ENCODE results near the gene TCF7. TPM values are rescaled to one million over a fixed set of nuclear protein-coding genes. Genes with fewer than 3 reads are reported as not detected.

The TCF7 gene
- total and polyA plus RNA-seq, 2 of the 13 experiments (the other 11 are each of a cell fraction or from before 2014, with no cell fraction given), result 6.3 to 6.8 TPM

DNA sequence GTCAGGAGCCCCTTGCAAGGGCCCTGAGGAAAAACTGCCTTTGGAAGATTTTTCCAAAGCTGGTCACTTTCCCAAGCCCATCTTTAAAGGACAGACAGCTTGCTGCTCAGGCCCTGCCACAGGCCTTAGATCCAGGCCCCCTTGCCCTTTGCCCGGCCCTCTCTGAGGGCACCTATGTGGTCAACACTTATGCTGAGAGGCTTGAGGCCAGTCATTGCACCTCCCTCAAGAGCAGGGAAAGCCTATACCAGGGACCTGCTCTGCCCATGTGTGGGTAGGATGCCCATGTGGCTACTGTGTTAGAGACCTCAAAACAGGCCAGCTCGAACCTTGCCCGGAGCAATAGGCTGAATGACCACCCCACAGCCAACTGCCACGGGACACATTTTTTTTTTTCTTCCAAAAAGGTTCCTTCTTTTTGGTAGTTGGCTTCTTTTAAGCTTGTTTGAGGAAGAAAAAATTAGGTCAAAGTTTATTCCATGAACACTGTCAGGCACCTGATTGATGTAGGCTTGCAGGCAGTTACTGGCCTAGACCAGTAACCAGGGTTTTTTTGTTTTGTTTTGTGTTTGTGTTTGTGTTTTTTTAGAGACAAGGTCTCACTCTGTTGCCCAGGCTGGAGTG, 3.8 kb downstream of the TCF7 start:
- H4K20me1 ChIP-seq (ENCODE audit: insufficient read depth, low read length), result no peaks in the 10 kb centered on the region
- H3K4me2 ChIP-seq (ENCODE audit: low read depth, low read length), result no peak overlapping the region
- no peaks in the 10 kb centered on the region for H3K9me3 ChIP-seq (ENCODE audit: low read length)
- no peak overlapping the region for H3K27ac ChIP-seq (ENCODE audit: extremely low read length, insufficient read depth, low read length)
- ChIA-PET CTCF (ENCODE audit: low intra/inter-chr PET ratio, low total read pairs) (no interaction called here), POLR2A (interaction anchor here (1.3 kb wide), 1 partner anchor 59 kb away, joined by 3 read pairs; the partner anchor contains the start of gene SKP1)
- peaks cover 45% of the 10 kb centered on the region for H3K4me1 ChIP-seq (ENCODE audit: insufficient read depth, low read length)
- H3K79me2 ChIP-seq (ENCODE audit: insufficient read depth, low read length), result peaks cover 2% of the 10 kb centered on the region
- peaks cover 3 to 14% of the 10 kb centered on the region in 2 experiments; a peak in 4 of 5 replicates for H3K36me3 ChIP-seq (replicated peaks in 1 of 2; ENCODE audit: control insufficient read depth in 1 of 2, insufficient read depth in 2 of 2, low read length in 2 of 2)
- no peak for ATAC-seq
- BruUV-seq (replicated peaks), result no TSS peak
- H2AFZ ChIP-seq (ENCODE audit: low read length), result no peak overlapping the region
- H3K27me3 ChIP-seq (ENCODE audit: control insufficient read depth in 1 of 2, insufficient read depth in 2 of 2, low read length in 2 of 2), result peaks cover 0 to 8% of the 10 kb centered on the region in 2 experiments; a peak in 1 of 5 replicates
- no peak for FAIRE-seq
- WGBS (ENCODE audit: low lambda C conversion rate), result 85% methylated on average over 4 of the region's 4 CpGs
- DNase-seq (ENCODE audit: low spot score), result no peak
- intact Hi-C loops (cut with micrococcal nuclease; ENCODE audit: unreplicated experiment) (no loop called here), in situ Hi-C loops (cut with HindIII; ENCODE audit: extremely low pct_ligation_motif_present, low pct_unique_long_range_greater_than_20kb) (no loop called here)
- no peak overlapping the region for H3K4me3 ChIP-seq (replicated peaks in 1 of 3; ENCODE audit: insufficient read depth in 1 of 3, low read depth in 2 of 3, low read length in 3 of 3)
- H3K9ac ChIP-seq (ENCODE audit: insufficient read depth, low read depth, low read length), result no peak overlapping the region
- TF ChIP-seq SAFB2 (CRISPR knock-in tag; IDR thresholded peaks at IDR 0.05; ENCODE audit: borderline replicate concordance, low read depth), result no peak
- no peak for TF ChIP-seq ZFP36L2 (CRISPR knock-in tag; IDR thresholded peaks at IDR 0.05)
- TF ChIP-seq RAD21 (CRISPR knock-in tag; IDR thresholded peaks at IDR 0.05), result no peak
- TF ChIP-seq, protein P1, sequence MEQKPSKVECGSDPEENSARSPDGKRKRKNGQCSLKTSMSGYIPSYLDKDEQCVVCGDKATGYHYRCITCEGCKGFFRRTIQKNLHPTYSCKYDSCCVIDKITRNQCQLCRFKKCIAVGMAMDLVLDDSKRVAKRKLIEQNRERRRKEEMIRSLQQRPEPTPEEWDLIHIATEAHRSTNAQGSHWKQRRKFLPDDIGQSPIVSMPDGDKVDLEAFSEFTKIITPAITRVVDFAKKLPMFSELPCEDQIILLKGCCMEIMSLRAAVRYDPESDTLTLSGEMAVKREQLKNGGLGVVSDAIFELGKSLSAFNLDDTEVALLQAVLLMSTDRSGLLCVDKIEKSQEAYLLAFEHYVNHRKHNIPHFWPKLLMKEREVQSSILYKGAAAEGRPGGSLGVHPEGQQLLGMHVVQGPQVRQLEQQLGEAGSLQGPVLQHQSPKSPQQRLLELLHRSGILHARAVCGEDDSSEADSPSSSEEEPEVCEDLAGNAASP (CRISPR knock-in tag; IDR thresholded peaks at IDR 0.05; ENCODE audit: borderline replicate concordance), result no peak
- TF ChIP-seq MATR3 (CRISPR knock-in tag; IDR thresholded peaks at IDR 0.05), result no peak
- no peak for TF ChIP-seq ZNF644 (CRISPR knock-in tag; IDR thresholded peaks at IDR 0.05; ENCODE audit: low read depth)
- no peak for TF ChIP-seq NFE2L2 (IDR thresholded peaks at IDR 0.05; ENCODE audit: low read length)
- TF ChIP-seq, protein P2, sequence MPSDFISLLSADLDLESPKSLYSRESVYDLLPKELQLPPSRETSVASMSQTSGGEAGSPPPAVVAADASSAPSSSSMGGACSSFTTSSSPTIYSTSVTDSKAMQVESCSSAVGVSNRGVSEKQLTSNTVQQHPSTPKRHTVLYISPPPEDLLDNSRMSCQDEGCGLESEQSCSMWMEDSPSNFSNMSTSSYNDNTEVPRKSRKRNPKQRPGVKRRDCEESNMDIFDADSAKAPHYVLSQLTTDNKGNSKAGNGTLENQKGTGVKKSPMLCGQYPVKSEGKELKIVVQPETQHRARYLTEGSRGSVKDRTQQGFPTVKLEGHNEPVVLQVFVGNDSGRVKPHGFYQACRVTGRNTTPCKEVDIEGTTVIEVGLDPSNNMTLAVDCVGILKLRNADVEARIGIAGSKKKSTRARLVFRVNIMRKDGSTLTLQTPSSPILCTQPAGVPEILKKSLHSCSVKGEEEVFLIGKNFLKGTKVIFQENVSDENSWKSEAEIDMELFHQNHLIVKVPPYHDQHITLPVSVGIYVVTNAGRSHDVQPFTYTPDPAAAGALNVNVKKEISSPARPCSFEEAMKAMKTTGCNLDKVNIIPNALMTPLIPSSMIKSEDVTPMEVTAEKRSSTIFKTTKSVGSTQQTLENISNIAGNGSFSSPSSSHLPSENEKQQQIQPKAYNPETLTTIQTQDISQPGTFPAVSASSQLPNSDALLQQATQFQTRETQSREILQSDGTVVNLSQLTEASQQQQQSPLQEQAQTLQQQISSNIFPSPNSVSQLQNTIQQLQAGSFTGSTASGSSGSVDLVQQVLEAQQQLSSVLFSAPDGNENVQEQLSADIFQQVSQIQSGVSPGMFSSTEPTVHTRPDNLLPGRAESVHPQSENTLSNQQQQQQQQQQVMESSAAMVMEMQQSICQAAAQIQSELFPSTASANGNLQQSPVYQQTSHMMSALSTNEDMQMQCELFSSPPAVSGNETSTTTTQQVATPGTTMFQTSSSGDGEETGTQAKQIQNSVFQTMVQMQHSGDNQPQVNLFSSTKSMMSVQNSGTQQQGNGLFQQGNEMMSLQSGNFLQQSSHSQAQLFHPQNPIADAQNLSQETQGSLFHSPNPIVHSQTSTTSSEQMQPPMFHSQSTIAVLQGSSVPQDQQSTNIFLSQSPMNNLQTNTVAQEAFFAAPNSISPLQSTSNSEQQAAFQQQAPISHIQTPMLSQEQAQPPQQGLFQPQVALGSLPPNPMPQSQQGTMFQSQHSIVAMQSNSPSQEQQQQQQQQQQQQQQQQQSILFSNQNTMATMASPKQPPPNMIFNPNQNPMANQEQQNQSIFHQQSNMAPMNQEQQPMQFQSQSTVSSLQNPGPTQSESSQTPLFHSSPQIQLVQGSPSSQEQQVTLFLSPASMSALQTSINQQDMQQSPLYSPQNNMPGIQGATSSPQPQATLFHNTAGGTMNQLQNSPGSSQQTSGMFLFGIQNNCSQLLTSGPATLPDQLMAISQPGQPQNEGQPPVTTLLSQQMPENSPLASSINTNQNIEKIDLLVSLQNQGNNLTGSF (CRISPR knock-in tag; IDR thresholded peaks at IDR 0.05), result no peak
- no peak for TF ChIP-seq ZNF253 (CRISPR knock-in tag; IDR thresholded peaks at IDR 0.05; ENCODE audit: borderline replicate concordance)
- TF ChIP-seq ZNF7 (CRISPR knock-in tag; IDR thresholded peaks at IDR 0.05), result no peak
- TF ChIP-seq, protein P3, sequence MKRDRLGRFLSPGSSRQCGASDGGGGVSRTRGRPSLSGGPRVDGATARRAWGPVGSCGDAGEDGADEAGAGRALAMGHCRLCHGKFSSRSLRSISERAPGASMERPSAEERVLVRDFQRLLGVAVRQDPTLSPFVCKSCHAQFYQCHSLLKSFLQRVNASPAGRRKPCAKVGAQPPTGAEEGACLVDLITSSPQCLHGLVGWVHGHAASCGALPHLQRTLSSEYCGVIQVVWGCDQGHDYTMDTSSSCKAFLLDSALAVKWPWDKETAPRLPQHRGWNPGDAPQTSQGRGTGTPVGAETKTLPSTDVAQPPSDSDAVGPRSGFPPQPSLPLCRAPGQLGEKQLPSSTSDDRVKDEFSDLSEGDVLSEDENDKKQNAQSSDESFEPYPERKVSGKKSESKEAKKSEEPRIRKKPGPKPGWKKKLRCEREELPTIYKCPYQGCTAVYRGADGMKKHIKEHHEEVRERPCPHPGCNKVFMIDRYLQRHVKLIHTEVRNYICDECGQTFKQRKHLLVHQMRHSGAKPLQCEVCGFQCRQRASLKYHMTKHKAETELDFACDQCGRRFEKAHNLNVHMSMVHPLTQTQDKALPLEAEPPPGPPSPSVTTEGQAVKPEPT (CRISPR knock-in tag; IDR thresholded peaks at IDR 0.05; ENCODE audit: low read depth), result no peak
- TF ChIP-seq CBX5 (CRISPR knock-in tag; IDR thresholded peaks at IDR 0.05; ENCODE audit: borderline replicate concordance), result no peak
- no peak for TF ChIP-seq KLF11 (CRISPR knock-in tag; IDR thresholded peaks at IDR 0.05)
- TF ChIP-seq, protein P4, sequence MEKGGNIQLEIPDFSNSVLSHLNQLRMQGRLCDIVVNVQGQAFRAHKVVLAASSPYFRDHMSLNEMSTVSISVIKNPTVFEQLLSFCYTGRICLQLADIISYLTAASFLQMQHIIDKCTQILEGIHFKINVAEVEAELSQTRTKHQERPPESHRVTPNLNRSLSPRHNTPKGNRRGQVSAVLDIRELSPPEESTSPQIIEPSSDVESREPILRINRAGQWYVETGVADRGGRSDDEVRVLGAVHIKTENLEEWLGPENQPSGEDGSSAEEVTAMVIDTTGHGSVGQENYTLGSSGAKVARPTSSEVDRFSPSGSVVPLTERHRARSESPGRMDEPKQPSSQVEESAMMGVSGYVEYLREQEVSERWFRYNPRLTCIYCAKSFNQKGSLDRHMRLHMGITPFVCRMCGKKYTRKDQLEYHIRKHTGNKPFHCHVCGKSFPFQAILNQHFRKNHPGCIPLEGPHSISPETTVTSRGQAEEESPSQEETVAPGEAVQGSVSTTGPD (CRISPR knock-in tag; IDR thresholded peaks at IDR 0.05), result no peak
- no peak for TF ChIP-seq DMAP1 (CRISPR knock-in tag; IDR thresholded peaks at IDR 0.05)
- TF ChIP-seq ZBTB42 (CRISPR knock-in tag; IDR thresholded peaks at IDR 0.05), result no peak

Data from HepG2 (cell line).